GM19043 (cell line): ENCODE data around the gene CAPN2.

Source experiments
- ATAC-seq: cut with Tn5 transposase; IDR thresholded peaks from one replicate; pipeline ENCODE4 v1.9.1; 2021; ENCODE audit warnings: low read depth; ENCODE audit not compliant: unreplicated experiment

The CAPN2 gene

DNA sequence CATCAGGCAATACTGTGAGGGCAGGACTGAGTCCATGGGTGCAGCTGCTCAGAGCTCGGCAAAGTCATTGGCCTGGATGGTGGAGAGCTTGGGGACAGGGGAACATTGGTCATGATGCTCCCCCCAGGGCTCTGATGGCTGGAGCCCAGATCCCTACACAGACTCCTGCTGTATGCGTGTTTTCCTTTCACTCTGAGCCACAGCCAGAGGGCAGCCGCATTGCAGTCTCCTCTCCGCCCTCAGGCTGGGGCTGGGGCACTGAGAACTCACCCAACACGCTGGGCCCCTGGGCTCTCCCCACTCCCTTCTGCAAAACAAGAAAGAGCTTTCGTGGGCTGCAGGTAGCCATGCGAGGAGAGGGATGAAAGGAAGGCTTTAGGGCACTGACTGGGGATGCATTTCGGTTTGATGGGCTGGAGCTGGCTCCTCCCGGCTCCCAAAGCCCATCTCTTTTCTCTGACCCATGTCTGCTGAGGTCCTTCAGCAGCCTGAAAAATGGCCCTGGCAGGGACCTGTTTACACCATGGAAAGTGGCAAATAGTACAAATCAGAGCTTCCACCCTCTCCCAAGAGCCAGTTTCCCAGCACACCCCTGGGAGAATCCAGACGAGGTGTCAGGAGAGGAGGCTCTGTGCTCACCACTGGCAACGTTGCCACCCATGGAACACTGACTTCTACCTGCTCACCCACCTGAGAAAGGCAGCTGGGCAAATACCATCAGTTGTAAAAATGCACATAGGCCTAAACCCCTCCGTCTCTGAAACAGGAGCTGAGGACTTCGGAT, 43.8 kb downstream of the CAPN2 start:
- no peak for ATAC-seq

- ATAC-seq, result no peak
Measured at GRCh38 chr1:223756806-223757700, 44.7 kb downstream of the CAPN2 start.

DNA sequence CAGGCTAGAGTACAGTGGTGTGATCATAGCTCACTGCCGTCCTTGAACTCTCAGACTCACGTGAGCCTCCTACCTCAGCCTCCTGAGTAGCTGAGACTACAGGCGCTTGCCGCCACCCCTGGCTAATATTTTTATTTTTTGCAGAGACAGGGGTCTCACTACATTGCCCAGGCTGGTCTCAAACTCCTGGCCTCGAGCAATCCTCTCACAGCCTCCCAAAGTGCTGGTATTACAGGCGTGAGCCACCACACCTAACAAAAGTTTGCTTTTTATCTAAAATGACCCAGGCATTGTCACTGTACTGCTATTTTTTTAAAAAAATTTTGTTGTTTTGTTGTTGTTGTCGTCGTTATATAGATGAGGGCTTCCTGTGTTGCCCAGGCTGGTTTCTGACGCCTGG, 46.4 kb downstream of the CAPN2 start:
- ATAC-seq, result no peak

DNA sequence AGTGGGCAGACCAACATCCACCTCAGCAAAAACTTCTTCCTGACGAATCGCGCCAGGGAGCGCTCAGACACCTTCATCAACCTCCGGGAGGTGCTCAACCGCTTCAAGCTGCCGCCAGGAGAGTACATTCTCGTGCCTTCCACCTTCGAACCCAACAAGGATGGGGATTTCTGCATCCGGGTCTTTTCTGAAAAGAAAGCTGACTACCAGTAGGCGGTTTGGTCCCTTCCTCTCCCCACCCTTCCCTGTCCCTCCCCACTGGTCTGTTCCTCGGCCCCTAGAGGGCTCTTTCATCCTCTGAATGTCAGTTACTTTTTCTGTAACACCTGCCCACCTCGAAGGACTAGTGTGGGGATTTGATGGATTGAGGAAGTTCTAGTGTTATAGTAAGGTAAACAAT, 46.9 kb downstream of the CAPN2 start:
- ATAC-seq, result no peak

- ATAC-seq, result no peak
Measured at GRCh38 chr1:223760833-223761232, 48.5 kb downstream of the CAPN2 start.

- ATAC-seq, result no peak
Measured at GRCh38 chr1:223761411-223761810, 49.1 kb downstream of the CAPN2 start.

DNA sequence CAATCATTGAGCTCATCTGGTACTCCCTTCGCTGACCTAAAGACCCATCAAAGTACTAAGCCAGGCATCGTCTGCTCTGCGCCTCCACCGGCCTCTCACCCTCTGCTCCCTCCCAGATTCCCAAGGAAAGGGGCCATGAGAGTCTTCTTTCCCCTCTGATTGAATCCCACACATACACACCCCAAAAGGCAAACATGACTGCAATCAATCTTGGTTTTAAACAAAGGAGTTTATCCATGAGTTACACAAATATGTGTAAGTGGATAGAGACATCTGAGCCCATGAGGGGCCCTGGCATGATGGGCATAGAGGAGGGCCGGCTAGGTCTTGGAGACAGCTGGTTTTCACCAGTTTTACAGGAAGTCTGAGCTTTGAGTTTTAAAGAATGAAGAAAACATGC, 50.9 kb downstream of the CAPN2 start:
- ATAC-seq, result no peak

GRCh38 chr1:223763881-223764280, 51.5 kb downstream of the CAPN2 start:
- ATAC-seq, result no peak

GRCh38 chr1:223765036-223765718, 52.8 kb downstream of the CAPN2 start:
- ATAC-seq, result no peak

DNA sequence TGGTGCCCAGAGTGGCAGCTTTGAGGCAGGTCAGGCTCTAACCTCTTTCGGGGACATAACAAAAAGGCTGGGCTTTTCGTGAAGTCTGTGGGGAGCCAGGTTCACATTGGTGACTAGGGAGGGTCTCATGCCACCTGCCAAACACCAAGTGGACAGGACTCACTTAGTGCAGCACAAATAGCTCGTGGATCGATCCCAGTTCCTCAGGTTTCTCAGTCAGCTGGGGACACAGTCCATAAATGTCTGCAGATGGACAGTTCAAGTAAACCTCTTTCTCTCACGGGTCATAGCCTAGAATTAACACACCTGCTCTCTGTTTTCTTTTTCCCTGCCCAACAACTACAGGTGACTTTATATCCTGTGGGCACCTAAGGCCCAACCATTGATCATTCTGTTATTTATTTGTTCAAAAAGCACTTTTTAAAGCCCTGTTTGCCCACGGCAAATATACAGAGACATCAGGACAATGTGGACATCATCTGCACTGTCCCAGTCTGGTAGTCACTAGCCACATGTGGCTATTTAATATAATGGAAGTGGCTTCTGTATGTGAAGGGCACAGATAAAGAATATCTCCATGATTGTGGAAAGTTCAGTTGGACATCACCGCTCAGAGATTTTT, 53.5 kb downstream of the CAPN2 start:
- no peak for ATAC-seq

DNA sequence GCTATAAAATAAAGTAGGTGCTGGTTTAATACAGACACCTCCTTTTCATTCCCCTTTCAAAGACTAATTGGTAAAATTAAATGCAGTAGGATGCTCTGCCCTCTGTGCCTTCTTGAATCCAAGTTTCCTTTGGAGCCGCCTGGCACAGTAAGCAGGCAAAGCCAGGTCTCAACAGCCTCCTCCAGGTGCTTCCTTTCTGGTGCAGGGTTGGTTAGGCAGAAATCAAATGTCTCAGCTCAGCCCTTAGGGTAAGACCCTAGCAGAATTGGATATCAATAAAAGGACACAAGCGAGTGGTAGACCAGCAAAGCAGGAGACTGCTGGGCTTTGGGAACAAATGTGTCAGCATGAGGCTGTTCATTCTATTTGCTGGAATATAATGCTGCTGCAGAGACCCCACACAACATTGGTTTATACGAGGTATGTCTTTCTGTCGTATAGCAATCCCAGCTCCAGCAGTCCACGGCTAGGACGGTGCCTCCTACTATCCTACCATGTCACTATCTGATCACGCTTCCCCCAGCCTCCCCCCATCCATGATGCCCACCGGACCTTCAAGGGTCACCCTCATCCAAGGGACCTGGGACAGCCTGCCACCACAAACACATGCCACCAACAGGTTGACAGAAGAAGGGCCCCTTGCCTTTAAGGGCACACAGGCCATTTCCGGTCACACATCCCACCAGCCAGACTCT, 58.4 kb downstream of the CAPN2 start:
- ATAC-seq, result no peak

GRCh38 chr1:223771469-223771813, 59.1 kb downstream of the CAPN2 start:
- no peak for ATAC-seq

DNA sequence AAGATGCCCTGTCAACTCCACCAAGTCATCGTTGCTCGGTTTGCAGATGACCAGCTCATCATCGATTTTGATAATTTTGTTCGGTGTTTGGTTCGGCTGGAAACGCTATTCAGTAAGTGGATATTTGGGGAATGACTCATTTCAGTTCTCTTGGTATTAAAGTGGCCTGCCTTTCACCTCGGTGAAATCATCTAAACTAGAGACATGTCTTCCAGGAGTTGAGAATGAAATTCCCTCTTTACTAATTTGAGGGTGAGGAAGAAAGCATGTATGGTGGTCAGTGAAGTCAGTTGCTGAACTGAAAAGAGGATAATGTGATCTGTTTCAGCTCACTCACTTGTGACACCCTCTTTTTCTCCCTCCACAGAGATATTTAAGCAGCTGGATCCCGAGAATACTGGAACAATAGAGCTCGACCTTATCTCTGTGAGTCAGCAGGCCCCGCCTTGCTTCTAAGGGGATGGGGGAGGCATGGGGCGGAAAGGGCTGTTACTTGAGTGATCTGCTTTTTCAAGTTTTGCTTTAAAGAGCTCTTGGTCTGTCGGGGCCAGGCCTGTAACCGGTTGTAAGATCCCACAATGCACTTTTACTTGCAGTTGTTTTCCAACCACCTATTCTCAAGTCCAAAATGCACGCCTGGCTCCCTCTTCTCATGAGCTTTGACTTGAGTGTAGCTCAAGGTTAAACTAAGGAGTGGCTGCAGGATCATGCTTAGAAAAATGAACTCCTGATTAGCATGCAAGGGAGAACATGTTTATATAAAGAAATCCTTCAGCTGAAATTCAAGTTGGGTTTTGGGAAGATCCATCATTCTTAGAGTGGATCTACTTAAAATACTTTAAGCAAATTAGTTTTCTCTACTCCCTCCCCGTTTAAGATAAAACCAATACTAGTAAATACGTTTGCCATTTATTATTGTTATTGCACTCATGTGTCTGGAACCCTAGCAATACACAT, 59.8 kb downstream of the CAPN2 start:
- ATAC-seq, result no peak

DNA sequence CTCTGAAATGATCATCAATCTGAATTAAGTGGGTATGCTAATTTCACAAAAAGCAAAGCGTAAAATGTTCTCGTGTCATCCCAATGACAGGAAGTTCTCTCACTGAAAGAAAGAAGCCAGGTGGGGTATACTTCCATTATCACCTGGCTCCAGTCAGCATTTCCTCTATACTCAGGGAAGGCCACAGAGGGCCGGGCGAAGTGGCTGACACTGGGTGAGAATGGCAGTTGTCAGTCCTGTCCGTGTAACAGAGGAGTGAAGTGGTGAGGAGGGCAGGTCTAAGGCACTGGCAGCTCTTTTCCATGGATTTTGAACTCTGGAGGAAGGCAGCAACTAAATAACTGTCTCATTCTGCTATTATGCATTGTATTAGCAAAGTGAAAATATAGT, 60.4 kb downstream of the CAPN2 start:
- ATAC-seq, result no peak

GRCh38 chr1:223774134-223774814, 61.9 kb downstream of the CAPN2 start:
- ATAC-seq, result no peak

DNA sequence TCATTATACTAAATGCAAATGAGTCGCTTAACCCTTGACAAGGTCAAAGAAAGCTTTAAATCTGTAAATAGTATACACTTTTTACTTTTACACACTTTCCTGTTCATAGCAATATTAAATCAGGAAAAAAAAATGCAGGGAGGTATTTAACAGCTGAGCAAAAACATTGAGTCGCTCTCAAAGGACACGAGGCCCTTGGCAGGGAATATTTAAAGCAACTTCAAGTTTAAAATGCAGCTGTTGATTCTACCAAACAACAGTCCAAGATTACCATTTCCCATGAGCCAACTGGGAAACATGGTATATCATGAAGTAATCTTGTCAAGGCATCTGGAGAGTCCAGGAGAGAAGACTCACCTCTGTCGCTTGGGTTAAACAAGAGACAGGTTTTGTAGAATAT, 62.7 kb downstream of the CAPN2 start:
- no peak for ATAC-seq

- no peak for ATAC-seq
Measured at GRCh38 chr1:223775711-223776074, 63.4 kb downstream of the CAPN2 start.

DNA sequence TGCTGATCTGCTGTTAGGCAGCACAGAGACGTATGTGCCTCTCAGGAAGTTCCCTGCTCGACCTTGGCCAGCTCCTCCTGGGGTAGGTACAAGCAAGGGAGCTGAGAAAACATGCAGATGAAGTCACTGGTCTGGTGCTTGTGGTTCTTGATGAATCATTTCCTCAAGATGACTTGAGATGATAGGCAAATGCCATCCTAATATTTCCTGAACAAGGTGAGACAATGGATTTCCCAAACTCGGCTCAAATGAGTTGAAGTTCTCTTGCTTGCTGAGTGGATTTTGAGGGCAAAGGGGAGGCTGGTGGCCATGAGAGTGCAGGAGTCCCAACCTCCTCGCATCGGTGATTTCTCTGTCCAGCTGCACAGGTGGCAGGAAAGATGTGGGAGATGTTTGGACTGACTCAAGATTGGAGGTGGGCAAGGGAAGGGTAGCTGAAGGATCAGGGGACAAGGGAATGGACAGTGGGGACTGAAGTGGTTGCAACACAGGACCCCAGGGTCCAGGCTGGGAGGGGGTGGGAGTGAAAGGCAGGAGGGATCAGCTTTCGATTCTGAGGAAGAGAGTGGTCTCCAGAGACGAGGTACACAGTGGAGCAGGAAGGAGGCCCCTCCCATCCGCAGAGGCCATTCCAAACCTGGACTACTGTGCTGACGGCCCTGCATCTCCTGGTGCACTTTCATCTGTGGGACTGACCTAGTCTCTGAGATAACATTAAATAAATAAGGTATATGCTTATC, 63.9 kb downstream of the CAPN2 start:
- ATAC-seq, result peak; percentile 44
